ENCODE measurements around the gene SLC27A2.
A peak's percentile ranks its signal among the peaks of the same experiment; 100 is the strongest.

Gene SLC27A2

GRCh38 chr15:50190723-50191122 lies 8.7 kb downstream of the SLC27A2 start:
- Mint-ChIP-seq H3K27ac (no peak overlapping the region), H3K9me3 (no peaks in the 10 kb centered on the region), H3K4me3 (no peak overlapping the region), H3K36me3 (ENCODE audit: low read depth) (peaks cover 40% of the 10 kb centered on the region), H3K27me3 (ENCODE audit: low read depth) (no peaks in the 10 kb centered on the region), H3K4me1 (ENCODE audit: low read depth) (peaks cover 44% of the 10 kb centered on the region)

DNA sequence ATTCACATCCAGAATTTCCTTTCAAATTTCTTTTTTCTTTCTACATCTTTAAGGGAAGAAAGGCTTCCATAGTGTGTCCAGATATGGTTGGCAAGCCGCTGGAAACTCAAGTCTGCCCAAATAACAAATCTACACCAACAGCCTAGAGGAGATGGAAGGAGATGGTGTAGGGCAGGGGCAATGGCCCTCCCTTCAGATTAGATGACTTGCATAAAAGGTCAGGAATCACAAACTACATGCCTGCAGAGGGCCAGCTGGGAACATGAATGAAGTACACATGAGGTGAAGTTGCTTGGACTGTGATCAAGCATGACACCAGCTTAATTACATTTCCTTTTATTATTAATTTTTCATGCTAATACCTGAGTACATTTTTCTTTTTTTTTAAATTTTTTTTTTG lies 10.2 kb downstream of the SLC27A2 start:
- H3K36me3 Mint-ChIP-seq (ENCODE audit: low read depth), result peaks cover 33% of the 10 kb centered on the region
- no peaks in the 10 kb centered on the region for H3K27me3 Mint-ChIP-seq (ENCODE audit: low read depth)
- H3K4me3 Mint-ChIP-seq, result no peak overlapping the region
- H3K27ac Mint-ChIP-seq, result no peak overlapping the region
- H3K4me1 Mint-ChIP-seq (ENCODE audit: low read depth), result peaks cover 39% of the 10 kb centered on the region
- no peaks in the 10 kb centered on the region for H3K9me3 Mint-ChIP-seq

- Mint-ChIP-seq H3K4me1 (ENCODE audit: low read depth) (peaks cover 36% of the 10 kb centered on the region), H3K9me3 (no peaks in the 10 kb centered on the region), H3K27me3 (ENCODE audit: low read depth) (no peaks in the 10 kb centered on the region), H3K36me3 (ENCODE audit: low read depth) (peaks cover 32% of the 10 kb centered on the region), H3K4me3 (no peak overlapping the region), H3K27ac (peak overlapping the region; percentile 12)
These were observed 11.1 kb downstream of the SLC27A2 start for GRCh38 chr15:50192926-50193620.

DNA sequence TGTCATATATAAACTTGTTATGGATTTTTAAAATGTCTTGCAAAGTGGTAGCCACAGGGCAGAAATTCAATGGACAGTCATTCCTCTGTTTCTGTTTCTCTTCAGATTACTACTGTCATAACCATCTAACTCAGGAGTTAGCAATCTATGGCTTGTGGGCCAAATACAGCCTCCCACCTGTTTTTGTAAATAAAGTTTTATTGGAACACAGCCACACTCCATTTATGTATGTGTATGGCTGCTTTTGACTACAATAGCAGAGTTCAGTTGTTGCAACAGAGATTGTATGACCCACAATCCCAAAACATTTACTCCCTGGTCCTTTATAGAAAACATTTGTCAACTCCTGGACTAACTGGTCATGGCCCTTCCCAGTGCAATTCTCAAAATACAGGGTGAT lies 20.0 kb downstream of the SLC27A2 start:
- H3K4me1 Mint-ChIP-seq (ENCODE audit: low read depth), result peaks cover 2% of the 10 kb centered on the region
- H3K9me3 Mint-ChIP-seq, result no peaks in the 10 kb centered on the region
- no peak overlapping the region for H3K27ac Mint-ChIP-seq
- H3K36me3 Mint-ChIP-seq (ENCODE audit: low read depth), result peaks cover 47% of the 10 kb centered on the region
- H3K4me3 Mint-ChIP-seq, result no peak overlapping the region
- H3K27me3 Mint-ChIP-seq (ENCODE audit: low read depth), result no peaks in the 10 kb centered on the region

DNA sequence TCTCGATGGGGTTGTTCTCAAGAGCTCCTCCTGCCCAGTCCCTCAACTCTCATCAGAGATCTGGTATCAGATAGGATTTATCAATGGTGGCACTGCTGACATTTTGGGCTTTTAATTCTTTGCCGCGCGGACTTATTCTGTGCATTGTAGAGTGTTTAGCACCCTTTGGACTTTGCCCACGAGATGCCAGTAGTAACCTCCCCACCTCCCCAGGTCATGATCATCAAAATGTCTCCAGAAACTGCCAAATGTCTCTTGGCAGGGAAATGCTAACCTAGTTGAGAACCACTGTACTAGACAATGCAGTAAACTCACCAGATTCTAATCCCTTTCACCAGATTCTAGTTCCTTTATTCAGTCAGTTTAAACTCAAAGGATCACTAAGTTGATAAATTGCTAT lies 24.0 kb downstream of the SLC27A2 start:
- Mint-ChIP-seq H3K27ac (no peak overlapping the region), H3K4me3 (no peak overlapping the region), H3K4me1 (ENCODE audit: low read depth) (peaks cover 11% of the 10 kb centered on the region), H3K27me3 (ENCODE audit: low read depth) (no peaks in the 10 kb centered on the region), H3K9me3 (peaks cover 4% of the 10 kb centered on the region), H3K36me3 (ENCODE audit: low read depth) (peaks cover 68% of the 10 kb centered on the region)

DNA sequence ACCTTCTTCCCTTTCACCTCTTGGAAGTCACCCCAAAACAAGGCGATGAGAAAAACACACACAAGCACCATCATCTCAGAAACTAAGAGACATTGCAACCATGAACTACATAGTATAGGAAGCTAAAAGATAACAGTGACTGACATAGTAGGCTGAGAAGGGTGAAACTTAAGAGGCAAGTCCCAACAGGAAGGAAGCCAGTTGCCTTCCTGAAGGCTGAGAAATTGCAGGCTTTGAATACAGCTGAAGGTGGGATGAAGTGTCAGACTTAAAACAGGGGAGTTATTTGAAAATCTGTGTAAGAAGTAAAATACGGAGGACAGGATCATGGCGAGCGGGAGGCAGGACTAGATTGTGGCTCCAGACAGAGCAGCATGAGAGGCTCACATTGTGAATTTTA lies 27.8 kb downstream of the SLC27A2 start:
- no peak overlapping the region for H3K27ac Mint-ChIP-seq
- peaks cover 21% of the 10 kb centered on the region for H3K9me3 Mint-ChIP-seq
- peaks cover 74% of the 10 kb centered on the region for H3K36me3 Mint-ChIP-seq (ENCODE audit: low read depth)
- no peaks in the 10 kb centered on the region for H3K27me3 Mint-ChIP-seq (ENCODE audit: low read depth)
- peaks cover 20% of the 10 kb centered on the region for H3K4me1 Mint-ChIP-seq (ENCODE audit: low read depth)
- no peak overlapping the region for H3K4me3 Mint-ChIP-seq

- no peaks in the 10 kb centered on the region for H3K27me3 Mint-ChIP-seq (ENCODE audit: low read depth)
- peaks cover 20% of the 10 kb centered on the region for H3K4me1 Mint-ChIP-seq (ENCODE audit: low read depth)
- peaks cover 21% of the 10 kb centered on the region for H3K9me3 Mint-ChIP-seq
- H3K4me3 Mint-ChIP-seq, result no peak overlapping the region
- H3K36me3 Mint-ChIP-seq (ENCODE audit: low read depth), result peaks cover 75% of the 10 kb centered on the region
- H3K27ac Mint-ChIP-seq, result no peak overlapping the region
These were observed 28.6 kb downstream of the SLC27A2 start for GRCh38 chr15:50210462-50211157.

GRCh38 chr15:50218291-50218690 lies 36.3 kb downstream of the SLC27A2 start:
- Mint-ChIP-seq H3K36me3 (ENCODE audit: low read depth) (peaks cover 27% of the 10 kb centered on the region), H3K4me1 (ENCODE audit: low read depth) (peaks cover 7% of the 10 kb centered on the region), H3K27ac (no peak overlapping the region), H3K4me3 (no peak overlapping the region), H3K9me3 (peaks cover under 1% of the 10 kb centered on the region), H3K27me3 (ENCODE audit: low read depth) (no peaks in the 10 kb centered on the region)

DNA sequence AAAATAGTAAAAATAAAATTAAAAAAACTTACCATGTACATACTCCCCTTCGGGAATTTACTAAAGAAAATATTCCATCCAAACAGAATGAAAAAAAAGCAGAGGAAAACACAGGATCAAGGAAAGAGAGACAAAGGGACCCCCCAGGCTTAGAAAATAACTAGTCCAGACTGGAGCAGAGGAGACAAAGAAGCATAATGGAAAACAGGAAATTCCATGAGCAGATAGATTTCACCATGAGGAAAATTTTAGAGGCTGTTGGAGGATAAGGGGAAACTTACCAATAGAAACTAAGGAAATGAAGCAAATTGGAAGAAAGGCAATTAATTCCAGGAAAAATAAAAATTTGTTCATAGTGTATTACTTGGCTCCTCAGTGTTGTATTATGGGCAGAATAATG lies 36.7 kb downstream of the SLC27A2 start:
- Mint-ChIP-seq H3K27ac (no peak overlapping the region), H3K27me3 (ENCODE audit: low read depth) (no peaks in the 10 kb centered on the region), H3K36me3 (ENCODE audit: low read depth) (peaks cover 30% of the 10 kb centered on the region), H3K4me1 (ENCODE audit: low read depth) (peaks cover 5% of the 10 kb centered on the region), H3K4me3 (no peak overlapping the region), H3K9me3 (no peaks in the 10 kb centered on the region)

DNA sequence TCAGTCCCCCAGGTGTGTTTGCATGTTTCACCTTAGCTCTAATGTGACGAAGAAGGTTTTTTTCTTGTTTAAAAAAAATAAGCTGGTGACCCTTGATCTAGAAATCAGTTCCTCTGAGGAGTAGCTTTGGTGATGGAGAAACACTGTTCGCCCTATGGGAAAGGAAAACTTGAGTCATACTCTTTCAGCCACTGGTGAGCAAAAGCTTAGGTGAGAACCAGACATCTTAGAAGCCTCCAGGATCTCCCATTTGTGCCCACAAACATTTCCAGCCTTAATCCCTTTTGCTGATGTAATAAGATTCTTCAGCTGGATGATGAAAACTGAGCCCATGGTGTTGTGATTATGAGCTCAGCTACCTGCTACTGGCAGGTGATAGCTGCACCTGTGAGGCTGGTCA lies 37.8 kb downstream of the SLC27A2 start:
- Mint-ChIP-seq H3K36me3 (ENCODE audit: low read depth) (peaks cover 29% of the 10 kb centered on the region), H3K27me3 (ENCODE audit: low read depth) (no peaks in the 10 kb centered on the region), H3K27ac (no peak overlapping the region), H3K4me3 (no peak overlapping the region), H3K9me3 (no peaks in the 10 kb centered on the region), H3K4me1 (ENCODE audit: low read depth) (peaks cover 2% of the 10 kb centered on the region)

GRCh38 chr15:50222181-50222580 lies 40.2 kb downstream of the SLC27A2 start:
- H3K4me3 Mint-ChIP-seq, result no peak overlapping the region
- H3K9me3 Mint-ChIP-seq, result no peaks in the 10 kb centered on the region
- no peaks in the 10 kb centered on the region for H3K27me3 Mint-ChIP-seq (ENCODE audit: low read depth)
- peaks cover 2% of the 10 kb centered on the region for H3K4me1 Mint-ChIP-seq (ENCODE audit: low read depth)
- peak overlapping the region; percentile 26 for H3K27ac Mint-ChIP-seq
- H3K36me3 Mint-ChIP-seq (ENCODE audit: low read depth), result peaks cover 24% of the 10 kb centered on the region

DNA sequence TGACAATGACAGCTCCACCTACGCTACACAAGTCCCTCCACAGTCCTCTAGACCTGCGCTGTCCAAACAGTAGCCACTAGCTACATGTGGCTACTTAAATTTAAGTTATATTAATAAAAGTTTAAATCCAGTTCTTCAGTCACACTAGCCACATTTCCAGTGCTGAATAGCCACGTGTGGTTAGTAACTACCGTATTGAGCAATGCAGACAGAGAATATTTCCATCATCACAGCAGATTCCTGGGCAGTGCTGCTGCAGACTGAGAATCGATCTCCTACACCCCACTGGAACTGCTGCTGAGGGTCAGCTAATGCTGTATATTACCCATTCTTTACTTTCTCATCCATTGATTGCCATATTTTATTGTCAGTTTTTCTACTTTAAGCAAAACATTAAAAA lies 42.6 kb downstream of the SLC27A2 start:
- Mint-ChIP-seq H3K36me3 (ENCODE audit: low read depth) (peaks cover 37% of the 10 kb centered on the region), H3K4me1 (ENCODE audit: low read depth) (no peaks in the 10 kb centered on the region), H3K9me3 (no peaks in the 10 kb centered on the region), H3K4me3 (no peak overlapping the region), H3K27ac (no peak overlapping the region), H3K27me3 (ENCODE audit: low read depth) (no peaks in the 10 kb centered on the region)

GRCh38 chr15:50225057-50225456 lies 43.1 kb downstream of the SLC27A2 start:
- H3K4me3 Mint-ChIP-seq, result no peak overlapping the region
- H3K36me3 Mint-ChIP-seq (ENCODE audit: low read depth), result peaks cover 37% of the 10 kb centered on the region
- H3K4me1 Mint-ChIP-seq (ENCODE audit: low read depth), result no peaks in the 10 kb centered on the region
- H3K27me3 Mint-ChIP-seq (ENCODE audit: low read depth), result no peaks in the 10 kb centered on the region
- H3K9me3 Mint-ChIP-seq, result no peaks in the 10 kb centered on the region
- no peak overlapping the region for H3K27ac Mint-ChIP-seq

DNA sequence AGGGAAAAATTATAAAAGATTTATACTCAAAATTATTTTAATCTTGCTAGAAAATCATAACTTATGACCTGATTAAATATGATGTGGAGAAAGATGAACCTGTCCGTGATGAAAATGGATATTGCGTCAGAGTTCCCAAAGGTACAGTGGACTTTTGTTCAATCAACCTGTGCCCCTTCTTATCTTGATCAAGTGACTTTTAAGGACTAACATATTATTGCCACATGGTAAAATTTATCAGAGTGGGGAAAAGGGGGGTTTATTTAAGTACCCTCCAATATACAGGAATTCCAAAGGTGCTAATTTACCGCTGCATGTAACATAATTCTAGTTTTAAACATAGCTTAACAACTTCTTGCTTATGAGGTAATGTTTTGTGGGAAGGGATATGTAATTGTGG lies 43.9 kb downstream of the SLC27A2 start:
- Mint-ChIP-seq H3K4me1 (ENCODE audit: low read depth) (peaks cover 1% of the 10 kb centered on the region), H3K36me3 (ENCODE audit: low read depth) (peaks cover 41% of the 10 kb centered on the region), H3K27ac (no peak overlapping the region), H3K4me3 (no peak overlapping the region), H3K9me3 (no peaks in the 10 kb centered on the region), H3K27me3 (ENCODE audit: low read depth) (no peaks in the 10 kb centered on the region)

GRCh38 chr15:50227076-50227475 lies 45.1 kb downstream of the SLC27A2 start:
- Mint-ChIP-seq H3K9me3 (no peaks in the 10 kb centered on the region), H3K27ac (no peak overlapping the region), H3K27me3 (ENCODE audit: low read depth) (no peaks in the 10 kb centered on the region), H3K4me1 (ENCODE audit: low read depth) (peaks cover 1% of the 10 kb centered on the region), H3K36me3 (ENCODE audit: low read depth) (peaks cover 41% of the 10 kb centered on the region), H3K4me3 (no peak overlapping the region)
